Parathyroid adenoma (tissue), 2 donors: ENCODE results near the gene HEY2.

ENCODE experiments used
- H2AFZ ChIP-seq: fragments of 300-600 bp; sonication (generic); one replicate; pipeline ENCODE4 v1.7.0; 2017; ENCODE audit warnings: antibody characterized with exemption, mild to moderate bottlenecking
- H3K27ac ChIP-seq: fragments of 300-600 bp; sonication (generic); one replicate; pipeline ENCODE4 v1.7.0; 2017
- H3K27me3 ChIP-seq: fragments of 300-600 bp; sonication (generic); one replicate; pipeline ENCODE4 v1.7.0; 2017; ENCODE audit warnings: low read length; ENCODE audit not compliant: control insufficient read depth, insufficient read depth
- H3K36me3 ChIP-seq: fragments of 300-600 bp; sonication (generic); one replicate; pipeline ENCODE4 v1.7.0; 2017; ENCODE audit warnings: low read length; ENCODE audit not compliant: control insufficient read depth, insufficient read depth
- H3K4me1 ChIP-seq: fragments of 300-600 bp; sonication (generic); one replicate; pipeline ENCODE4 v1.7.0; 2017; ENCODE audit warnings: control low read depth
- H3K4me2 ChIP-seq: fragments of 300-600 bp; sonication (generic); one replicate; pipeline ENCODE4 v1.7.0; 2017; ENCODE audit warnings: low read length
- H3K4me3 ChIP-seq: fragments of 300-600 bp; sonication (generic); one replicate; pipeline ENCODE4 v1.7.0; 2017; ENCODE audit warnings: low read depth, low read length
- H3K79me2 ChIP-seq: fragments of 300-600 bp; sonication (generic); one replicate; pipeline ENCODE4 v1.7.0; 2017; ENCODE audit warnings: control low read depth
- H3K9ac ChIP-seq: fragments of 300-600 bp; sonication (generic); one replicate; pipeline ENCODE4 v1.7.0; 2017; ENCODE audit warnings: mild to moderate bottlenecking
- H3K9me3 ChIP-seq: fragments of 300-600 bp; sonication (generic); one replicate; pipeline ENCODE4 v1.7.0; 2017; ENCODE audit warnings: low read length; ENCODE audit not compliant: control insufficient read depth
- CTCF ChIP-seq: fragments of 300-600 bp; sonication (generic); IDR thresholded peaks from one replicate; pipeline ENCODE4 v1.7.0; 2017; ENCODE audit warnings: antibody characterized with exemption, mild to moderate bottlenecking
- donor health status: primary hyperparathyroidism.

The HEY2 gene

DNA sequence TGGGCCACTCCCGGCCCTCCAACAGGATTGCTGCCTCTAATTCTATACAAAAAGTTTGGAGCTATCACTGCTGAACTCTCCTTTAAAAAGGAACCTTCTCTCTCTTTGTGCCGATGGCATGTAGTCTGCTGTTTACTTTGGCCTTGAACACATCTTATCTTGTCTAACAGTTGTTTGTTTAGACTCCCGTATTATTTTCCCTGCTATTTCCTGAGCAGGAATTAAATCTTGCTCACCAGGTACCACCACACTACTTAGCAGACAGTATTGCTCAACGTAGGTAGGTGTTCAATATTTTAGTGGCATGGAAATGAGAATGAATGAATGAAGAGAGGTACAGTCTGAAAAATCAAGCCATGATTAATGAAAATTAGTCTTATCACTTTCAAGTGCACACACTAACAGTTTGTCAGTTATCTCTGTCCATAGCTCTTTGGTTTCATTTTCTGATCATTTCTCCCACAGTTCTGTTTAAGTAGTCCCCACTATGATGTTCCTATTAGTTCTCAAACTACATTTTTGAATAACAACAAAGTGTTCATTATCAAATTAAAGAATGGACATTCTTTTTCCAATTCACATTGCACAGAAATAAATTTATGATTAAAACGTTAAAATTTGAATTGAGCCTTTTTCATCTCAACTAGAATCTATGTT lies 6.8 kb upstream of the HEY2 start:
- no peak overlapping the region for H3K4me2 ChIP-seq
- no peaks in the 10 kb centered on the region for H3K4me1 ChIP-seq
- no peaks in the 10 kb centered on the region for H3K9me3 ChIP-seq
- no peak for TF ChIP-seq CTCF
- no peaks in the 10 kb centered on the region for H3K27me3 ChIP-seq
- no peak overlapping the region for H3K9ac ChIP-seq
- no peaks in the 10 kb centered on the region for H3K36me3 ChIP-seq
- no peak overlapping the region for H3K4me3 ChIP-seq
- no peak overlapping the region for H2AFZ ChIP-seq
- no peaks in the 10 kb centered on the region for H3K79me2 ChIP-seq
- H3K27ac ChIP-seq: no peak overlapping the region

- Histone ChIP-seq H3K4me3 (no peak overlapping the region), H3K27ac (no peak overlapping the region), H3K4me2 (no peak overlapping the region), H3K9me3 (no peaks in the 10 kb centered on the region), H2AFZ (no peak overlapping the region), H3K27me3 (no peaks in the 10 kb centered on the region), H3K36me3 (no peaks in the 10 kb centered on the region), H3K4me1 (no peaks in the 10 kb centered on the region), H3K9ac (no peak overlapping the region), H3K79me2 (no peaks in the 10 kb centered on the region)
- TF ChIP-seq CTCF: no peak
Measured at GRCh38 chr6:125743604-125744003, 5.8 kb upstream of the HEY2 start.

DNA sequence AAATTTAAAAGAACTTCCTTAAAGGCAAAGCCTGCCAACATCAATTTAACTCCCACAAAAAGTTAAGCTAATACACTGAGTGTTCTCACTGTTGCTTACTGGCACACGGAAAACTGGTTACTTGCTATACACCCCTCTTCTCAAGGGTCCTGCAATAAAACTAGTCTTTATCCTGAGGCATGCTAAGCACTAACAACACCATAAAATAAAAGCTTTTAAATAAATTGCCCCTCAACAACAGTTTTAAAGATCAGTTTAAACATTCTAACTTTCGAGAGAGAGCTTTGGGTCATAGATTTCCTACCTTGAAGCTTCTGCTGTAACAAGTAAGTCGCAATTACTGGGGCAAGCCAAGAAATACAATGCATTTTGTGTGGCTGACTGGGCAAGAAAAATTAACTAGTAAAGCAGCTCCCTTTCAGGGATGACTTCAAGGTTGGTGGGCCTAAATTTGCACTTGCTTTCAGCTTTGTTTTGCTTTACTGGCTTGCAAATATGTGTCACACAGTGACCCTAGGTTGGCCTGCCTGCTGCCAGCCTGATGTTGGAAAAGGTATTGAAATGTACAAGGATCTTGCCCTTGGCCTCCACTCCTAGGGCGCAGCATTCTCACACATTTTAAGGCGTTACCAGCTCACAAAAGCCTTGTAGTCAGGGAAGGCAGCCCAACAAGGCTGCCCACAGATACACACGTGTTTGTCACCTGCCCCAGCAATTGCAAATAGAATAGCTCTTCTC lies 4.0 kb upstream of the HEY2 start:
- no peaks in the 10 kb centered on the region for H3K36me3 ChIP-seq
- H3K79me2 ChIP-seq: no peaks in the 10 kb centered on the region
- no peaks in the 10 kb centered on the region for H3K9me3 ChIP-seq
- no peak for TF ChIP-seq CTCF
- peaks cover 7% of the 10 kb centered on the region for H3K4me1 ChIP-seq
- no peak overlapping the region for H3K9ac ChIP-seq
- no peak overlapping the region for H2AFZ ChIP-seq
- no peak overlapping the region for H3K27ac ChIP-seq
- H3K4me3 ChIP-seq: no peak overlapping the region
- H3K27me3 ChIP-seq: no peaks in the 10 kb centered on the region
- no peak overlapping the region for H3K4me2 ChIP-seq

GRCh38 chr6:125746019-125746414 lies 3.4 kb upstream of the HEY2 start:
- Histone ChIP-seq H3K36me3 (no peaks in the 10 kb centered on the region), H3K4me3 (no peak overlapping the region), H3K27ac (no peak overlapping the region), H3K27me3 (no peaks in the 10 kb centered on the region), H3K4me1 (peaks cover 7% of the 10 kb centered on the region), H3K4me2 (no peak overlapping the region), H3K9ac (no peak overlapping the region), H2AFZ (no peak overlapping the region), H3K79me2 (no peaks in the 10 kb centered on the region), H3K9me3 (no peaks in the 10 kb centered on the region)
- TF ChIP-seq CTCF: no peak
